Measurements from ENCODE around the gene RNASE8.

Gene RNASE8

GRCh38 chr14:21054123-21054767 is 3.4 kb upstream of the RNASE8 start:
- DNase-seq = no peak

GRCh38 chr14:21054768-21055145 is 2.9 kb upstream of the RNASE8 start:
- DNase-seq = no peak

- DNase-seq = no peak
These were observed 2.0 kb upstream of the RNASE8 start for GRCh38 chr14:21055432-21056117.

GRCh38 chr14:21056520-21057163 is 980 bp upstream of the RNASE8 start:
- no peak for DNase-seq

GRCh38 chr14:21058903-21059302 is 1.3 kb downstream of the RNASE8 start:
- DNase-seq = no peak

GRCh38 chr14:21059842-21060613 is 2.4 kb downstream of the RNASE8 start:
- DNase-seq = no peak

- no peak for DNase-seq
These were observed 3.2 kb downstream of the RNASE8 start for GRCh38 chr14:21060614-21061346.

- no peak for DNase-seq
These were observed 3.7 kb downstream of the RNASE8 start for GRCh38 chr14:21061347-21061668.

- DNase-seq = no peak
These were observed 5.9 kb downstream of the RNASE8 start for GRCh38 chr14:21063479-21063878.

GRCh38 chr14:21066882-21067502 is 9.4 kb downstream of the RNASE8 start:
- DNase-seq = no peak

GRCh38 chr14:21068521-21069387 is 11.1 kb downstream of the RNASE8 start:
- no peak for DNase-seq

GRCh38 chr14:21069388-21070082 is 11.9 kb downstream of the RNASE8 start:
- no peak for DNase-seq

- no peak for DNase-seq
These were observed 12.5 kb downstream of the RNASE8 start, which contains the start of gene ARHGEF40 for GRCh38 chr14:21070083-21070609. TSS of gene ARHGEF40 (plus strand) at chr14:21070304. CDS start at chr14:21070397, 93 bp downstream.

GRCh38 chr14:21070610-21071224 is 13.1 kb downstream of the RNASE8 start:
- DNase-seq = no peak

- peak; percentile 69 for DNase-seq
These were observed 13.8 kb downstream of the RNASE8 start for GRCh38 chr14:21071225-21072030.

GRCh38 chr14:21072031-21072473 is 14.4 kb downstream of the RNASE8 start:
- DNase-seq = peak; percentile 46

- no peak for DNase-seq
These were observed 15.2 kb downstream of the RNASE8 start for GRCh38 chr14:21072781-21073339.

GRCh38 chr14:21073921-21074320 is 16.3 kb downstream of the RNASE8 start:
- DNase-seq = no peak
